AG09319 (cell line): ENCODE results near the gene S100A13.

Experiments
- DNase-seq: peaks from one replicate; pipeline ENCODE4 v3.0.0-alpha.2; 2010; ENCODE audit warnings: low read depth; ENCODE audit errors: extremely low read depth
- TF ChIP-seq, protein P1 (sequence below): IDR thresholded peaks from 2 replicates; pipeline ENCODE4 v1.5.1; 2011; ENCODE audit warnings: low read depth, mild to moderate bottlenecking, inconsistent platforms, low read length, moderate library complexity

Gene S100A13

DNA sequence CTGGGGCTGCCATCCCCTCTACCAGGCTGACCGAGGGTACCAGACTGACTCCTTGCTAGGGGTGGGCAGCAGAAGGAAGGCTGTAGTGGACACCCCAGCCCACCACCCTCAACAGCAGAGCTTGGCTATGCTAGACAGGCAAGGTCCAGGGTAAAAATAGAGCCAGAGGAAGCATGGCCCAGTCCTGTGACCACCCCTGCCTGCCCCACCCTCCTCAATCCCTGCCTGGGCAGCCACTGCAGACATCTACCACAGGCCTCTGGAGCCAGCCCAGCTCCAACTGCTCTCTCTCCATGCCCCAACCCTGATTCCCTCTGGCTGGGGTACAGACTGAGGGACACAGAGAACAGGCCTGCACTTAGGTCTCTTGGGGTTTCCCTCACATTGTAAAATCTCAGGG is 2.7 kb upstream of the S100A13 start:
- TF ChIP-seq, protein P1, sequence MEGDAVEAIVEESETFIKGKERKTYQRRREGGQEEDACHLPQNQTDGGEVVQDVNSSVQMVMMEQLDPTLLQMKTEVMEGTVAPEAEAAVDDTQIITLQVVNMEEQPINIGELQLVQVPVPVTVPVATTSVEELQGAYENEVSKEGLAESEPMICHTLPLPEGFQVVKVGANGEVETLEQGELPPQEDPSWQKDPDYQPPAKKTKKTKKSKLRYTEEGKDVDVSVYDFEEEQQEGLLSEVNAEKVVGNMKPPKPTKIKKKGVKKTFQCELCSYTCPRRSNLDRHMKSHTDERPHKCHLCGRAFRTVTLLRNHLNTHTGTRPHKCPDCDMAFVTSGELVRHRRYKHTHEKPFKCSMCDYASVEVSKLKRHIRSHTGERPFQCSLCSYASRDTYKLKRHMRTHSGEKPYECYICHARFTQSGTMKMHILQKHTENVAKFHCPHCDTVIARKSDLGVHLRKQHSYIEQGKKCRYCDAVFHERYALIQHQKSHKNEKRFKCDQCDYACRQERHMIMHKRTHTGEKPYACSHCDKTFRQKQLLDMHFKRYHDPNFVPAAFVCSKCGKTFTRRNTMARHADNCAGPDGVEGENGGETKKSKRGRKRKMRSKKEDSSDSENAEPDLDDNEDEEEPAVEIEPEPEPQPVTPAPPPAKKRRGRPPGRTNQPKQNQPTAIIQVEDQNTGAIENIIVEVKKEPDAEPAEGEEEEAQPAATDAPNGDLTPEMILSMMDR: no peak
- DNase-seq: no peak

DNA sequence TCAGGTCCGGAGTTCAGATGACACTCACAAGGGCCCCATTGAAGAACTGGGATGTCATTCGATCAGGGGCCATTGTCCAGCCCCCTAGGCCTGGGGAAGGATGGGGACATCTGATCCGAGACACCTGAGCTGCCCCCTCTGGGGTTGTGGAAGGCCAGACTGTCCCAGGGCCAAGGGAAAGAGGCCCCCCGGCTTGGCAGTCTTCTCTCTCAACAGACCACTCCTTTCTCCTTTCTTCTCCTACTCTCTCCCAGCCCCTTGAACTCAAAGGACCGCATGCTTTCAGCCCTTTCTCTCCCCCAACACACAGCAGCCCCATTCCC is 2.0 kb upstream of the S100A13 start:
- no peak for DNase-seq
- TF ChIP-seq, protein P1: no peak

GRCh38 chr1:153628638-153629342 is 1.5 kb upstream of the S100A13 start:
- TF ChIP-seq, protein P1: no peak
- DNase-seq: no peak

DNA sequence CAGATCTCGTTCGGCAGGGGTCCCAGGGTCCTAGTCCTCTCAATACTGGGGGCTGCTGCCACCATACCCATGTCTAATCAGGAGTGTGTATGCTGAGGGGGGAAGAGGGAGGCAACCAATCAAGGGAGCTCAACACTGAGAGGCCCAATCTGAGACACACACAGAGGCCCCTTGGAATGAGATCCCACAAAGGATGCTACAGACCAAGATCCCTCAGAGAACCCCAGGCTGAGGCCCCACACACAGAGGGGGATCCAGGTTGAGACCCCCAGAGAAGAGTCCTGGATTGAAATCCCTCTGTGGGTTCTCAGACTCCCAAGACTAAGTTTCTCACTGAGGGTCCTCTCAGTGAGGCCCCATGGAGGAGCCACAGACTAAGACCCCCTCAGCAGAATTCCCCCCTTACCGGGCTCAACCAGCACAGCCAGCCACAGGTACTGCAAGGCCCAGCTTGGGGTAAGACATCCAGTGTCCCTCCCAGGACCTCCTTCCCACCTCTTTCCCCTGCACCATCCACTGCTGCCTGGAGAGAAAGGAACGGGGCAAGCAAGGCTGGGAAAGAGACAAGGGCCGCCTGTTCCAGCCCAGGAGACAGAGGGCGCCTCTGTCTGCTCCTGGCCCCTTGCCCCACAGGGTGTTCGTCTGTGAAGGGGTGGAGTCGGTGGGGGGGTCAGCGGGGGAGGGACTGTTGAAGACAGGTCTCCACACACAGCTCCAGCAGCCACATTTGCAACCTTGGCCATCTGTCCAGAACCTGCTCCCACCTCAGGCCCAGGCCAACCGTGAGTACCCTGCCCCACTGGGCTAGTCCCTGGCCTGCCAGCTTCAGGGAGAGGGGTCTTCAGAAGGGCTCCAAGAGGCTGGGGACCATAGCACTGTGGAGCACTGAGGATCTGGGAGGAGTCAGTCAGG is 666 bp upstream of the S100A13 start, which contains the start of gene S100A1:
S100A1 (plus strand) TSS at position 720 of the 912 bp plus-strand sequence. CDS start 2,088 bp downstream, outside the sequence.
- DNase-seq: no peak
- TF ChIP-seq, protein P1: no peak

DNA sequence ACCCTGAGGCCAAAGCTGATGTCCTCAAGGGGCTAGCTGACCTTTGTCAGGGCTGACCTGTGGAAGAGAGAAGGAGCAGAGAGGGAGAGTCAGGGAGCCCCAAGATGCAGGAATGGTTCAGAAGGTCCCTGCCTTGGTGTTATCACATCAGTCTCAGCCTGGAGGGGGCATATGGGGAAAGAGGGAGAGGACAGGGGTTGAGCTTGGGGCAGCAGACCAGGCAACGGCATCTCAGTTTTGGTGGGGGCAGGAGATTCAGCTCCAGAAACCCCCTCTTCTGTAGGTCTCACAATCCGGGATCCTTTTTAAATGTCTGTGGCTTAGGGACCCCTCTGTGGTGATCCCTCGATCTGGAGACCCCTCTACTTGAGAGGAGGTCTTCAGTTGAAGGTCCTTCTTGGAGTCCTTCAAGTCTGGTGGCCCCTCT is 815 bp downstream of the S100A13 start:
- TF ChIP-seq, protein P1: no peak
- no peak for DNase-seq

DNA sequence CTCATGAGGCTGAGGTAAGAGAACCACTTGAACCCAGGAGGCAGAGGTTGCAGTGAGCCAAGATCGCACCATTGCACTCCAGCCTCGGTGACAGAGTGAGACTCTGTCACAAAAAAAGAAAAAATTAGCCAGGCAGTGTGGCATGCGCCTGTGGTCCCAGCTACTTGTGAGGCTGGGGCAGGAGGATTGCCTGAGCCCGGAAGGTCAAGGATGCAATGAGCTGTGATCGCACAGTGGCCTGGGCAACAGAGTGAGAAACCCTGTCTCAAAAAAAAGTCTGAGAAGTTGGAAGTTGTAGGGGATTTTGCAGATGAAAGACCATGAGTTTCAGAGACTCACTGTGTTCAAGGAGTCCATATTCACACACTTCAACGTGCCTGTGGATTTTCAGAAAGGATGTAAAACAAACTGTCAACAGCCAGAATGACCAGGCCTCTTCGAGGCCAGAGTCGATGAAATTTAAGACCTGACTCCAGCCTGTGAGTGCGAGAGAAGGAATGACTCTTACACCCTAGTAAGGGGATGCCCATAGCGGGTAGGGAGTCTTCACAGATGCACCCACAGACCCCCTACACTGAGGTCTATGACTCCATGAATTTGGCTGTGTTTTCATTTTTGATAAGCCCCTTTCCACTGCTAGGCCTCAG is 2.2 kb downstream of the S100A13 start:
- DNase-seq: no peak
- TF ChIP-seq, protein P1: no peak

DNA sequence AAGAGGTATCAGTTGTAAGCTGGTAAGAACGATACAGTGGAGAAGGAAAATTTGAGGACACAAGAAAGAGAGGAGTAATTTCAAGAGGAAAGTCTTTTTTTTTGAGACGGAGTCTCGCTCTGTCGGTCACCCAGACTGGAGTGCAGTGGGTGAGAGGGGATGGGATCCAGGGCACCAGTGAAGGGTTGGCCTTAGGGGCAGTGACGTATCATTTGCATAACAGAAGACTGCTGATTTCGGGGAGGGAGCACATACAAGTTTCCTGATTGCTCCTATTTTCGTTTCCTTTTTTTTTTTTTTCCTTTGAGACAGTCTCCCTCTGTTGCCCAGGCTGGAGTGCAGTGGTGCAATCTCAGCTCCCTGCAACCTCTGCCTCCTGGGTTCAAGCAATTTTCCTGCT is 4.2 kb downstream of the S100A13 start:
- DNase-seq: no peak

More for the DNA sequence above, 4.2 kb downstream of the S100A13 start:
- TF ChIP-seq, protein P1: no peak
